Suprapubic skin (tissue), 4 donors: Measurements from ENCODE around the gene ACAD11. TPM values are rescaled to one million over a fixed set of nuclear protein-coding genes. Genes with fewer than 3 reads are reported as not detected.

ENCODE experiments used
- DNase-seq, 2 donors: peaks; one replicate each; pipeline ENCODE4 v3.0.0-alpha.2; 2019; ENCODE audit warnings: low spot score in 2 of 2
- H3K27ac ChIP-seq: fragments of 200-600 bp; sonication (generic); one replicate; pipeline ENCODE4 v1.5.1; 2019
- H3K27me3 ChIP-seq: fragments of 200-600 bp; sonication (generic); one replicate; pipeline ENCODE4 v1.5.1; 2019
- H3K36me3 ChIP-seq: fragments of 200-600 bp; sonication (generic); one replicate; pipeline ENCODE4 v1.5.1; 2019
- H3K4me1 ChIP-seq: fragments of 200-600 bp; sonication (generic); one replicate; pipeline ENCODE4 v1.5.1; 2019
- H3K4me3 ChIP-seq: fragments of 200-600 bp; sonication (generic); one replicate; pipeline ENCODE4 v1.5.1; 2019; ENCODE audit warnings: mild to moderate bottlenecking
- H3K9me3 ChIP-seq: fragments of 200-600 bp; sonication (generic); one replicate; pipeline ENCODE4 v1.5.1; 2019
- CTCF ChIP-seq, 2 donors: fragments of 200-600 bp in 1 of 2; fragments of 450-650 bp in 1 of 2; sonication (generic) in 1 of 2; IDR thresholded peaks; one replicate each; pipeline ENCODE4 v1.5.1; 2016 to 2019; ENCODE audit warnings: antibody characterized with exemption in 2 of 2, mild to moderate bottlenecking in 1 of 2, moderate library complexity in 1 of 2
- EP300 ChIP-seq: sonication (generic); formaldehyde crosslinking; IDR thresholded peaks from one replicate; pipeline ENCODE4 v1.6.1; 2017; ENCODE audit warnings: antibody characterized with exemption
- POLR2A ChIP-seq, 2 donors: fragments of 450-650 bp; IDR thresholded peaks; one replicate each; pipeline ENCODE4 v1.6.1; 2017; ENCODE audit warnings: antibody characterized with exemption in 2 of 2, mild to moderate bottlenecking in 2 of 2, moderate library complexity in 2 of 2
- POLR2AphosphoS5 ChIP-seq, 3 donors: sonication (generic); formaldehyde crosslinking; IDR thresholded peaks; one replicate each; pipeline ENCODE4 v1.6.1; 2017; ENCODE audit warnings: antibody characterized with exemption in 3 of 3
- WGBS: methylation state at CpG from one replicate; pipeline ENCODE4 v1.1.5; 2018; 5-methylcytosine and 5-hydroxymethylcytosine counted together
- total RNA-seq, 4 donors: library from RNA; depleted of rRNA; stranded (reverse); fragments of >200 nt; gene quantifications; one replicate each; pipeline ENCODE4 v1.1.0, GENCODE V29; 2016

ACAD11 gene
- total RNA-seq, 4 donors from 2014 or later: 18.2 to 112 (median 23.3) TPM

- Histone ChIP-seq H3K36me3 (peaks cover 3% of the 10 kb centered on the region), H3K4me1 (no peaks in the 10 kb centered on the region), H3K27me3 (no peaks in the 10 kb centered on the region), H3K27ac (no peak overlapping the region), H3K4me3 (no peak overlapping the region), H3K9me3 (no peaks in the 10 kb centered on the region)
- 75% methylated on average over 1 of the region's 1 CpG for WGBS
- DNase-seq: no peak
- no peak for TF ChIP-seq POLR2A (IDR thresholded peaks at IDR 0.05)
- no peak for TF ChIP-seq POLR2AphosphoS5 (IDR thresholded peaks at IDR 0.05)
- TF ChIP-seq EP300: no peak
- TF ChIP-seq CTCF (IDR thresholded peaks at IDR 0.05): no peak
These were observed 72.2 kb downstream of the ACAD11 start for GRCh38 chr3:132587401-132587800.

GRCh38 chr3:132573797-132574211, 85.8 kb downstream of the ACAD11 start:
- Histone ChIP-seq H3K4me1 (peaks cover 45% of the 10 kb centered on the region), H3K27ac (peak overlapping the region; percentile 37), H3K9me3 (no peaks in the 10 kb centered on the region), H3K4me3 (no peak overlapping the region), H3K27me3 (no peaks in the 10 kb centered on the region), H3K36me3 (peaks cover 4% of the 10 kb centered on the region)
- 21% methylated on average over 5 of the region's 5 CpGs for WGBS
- no peak for TF ChIP-seq POLR2A (IDR thresholded peaks at IDR 0.05)
- no peak for TF ChIP-seq EP300
- TF ChIP-seq POLR2AphosphoS5 (IDR thresholded peaks at IDR 0.05): no peak
- no peak for TF ChIP-seq CTCF (IDR thresholded peaks at IDR 0.05)
- no peak for DNase-seq

GRCh38 chr3:132570016-132570415, 89.6 kb downstream of the ACAD11 start:
- WGBS: 48% methylated on average over 2 of the region's 2 CpGs
- H3K27ac ChIP-seq: no peak overlapping the region
- no peak overlapping the region for H3K4me3 ChIP-seq
- no peaks in the 10 kb centered on the region for H3K9me3 ChIP-seq
- no peak for TF ChIP-seq CTCF (IDR thresholded peaks at IDR 0.05)
- no peaks in the 10 kb centered on the region for H3K27me3 ChIP-seq
- H3K36me3 ChIP-seq: peaks cover 4% of the 10 kb centered on the region
- no peak for DNase-seq
- H3K4me1 ChIP-seq: peaks cover 21% of the 10 kb centered on the region

- Histone ChIP-seq H3K4me1 (peaks cover 18% of the 10 kb centered on the region), H3K4me3 (no peak overlapping the region), H3K27me3 (no peaks in the 10 kb centered on the region), H3K36me3 (peaks cover under 1% of the 10 kb centered on the region), H3K9me3 (no peaks in the 10 kb centered on the region), H3K27ac (no peak overlapping the region)
- no peak for TF ChIP-seq EP300
- TF ChIP-seq POLR2AphosphoS5 (IDR thresholded peaks at IDR 0.05): no peak
- TF ChIP-seq POLR2A (IDR thresholded peaks at IDR 0.05): no peak
- TF ChIP-seq CTCF (IDR thresholded peaks at IDR 0.05): no peak
- 30% methylated on average over 1 of the region's 1 CpG for WGBS
- no peak for DNase-seq
These were observed 90.0 kb downstream of the ACAD11 start for GRCh38 chr3:132569580-132569979.

GRCh38 chr3:132569153-132569552, 90.5 kb downstream of the ACAD11 start:
- H3K36me3 ChIP-seq: no peaks in the 10 kb centered on the region
- H3K4me1 ChIP-seq: peaks cover 14% of the 10 kb centered on the region
- no peak for DNase-seq
- WGBS: 25% methylated on average over 2 of the region's 2 CpGs
- no peaks in the 10 kb centered on the region for H3K27me3 ChIP-seq
- no peak overlapping the region for H3K27ac ChIP-seq
- H3K4me3 ChIP-seq: no peak overlapping the region
- H3K9me3 ChIP-seq: no peaks in the 10 kb centered on the region
- TF ChIP-seq EP300: no peak
- no peak for TF ChIP-seq CTCF (IDR thresholded peaks at IDR 0.05)
- TF ChIP-seq POLR2AphosphoS5 (IDR thresholded peaks at IDR 0.05): no peak
- TF ChIP-seq POLR2A (IDR thresholded peaks at IDR 0.05): no peak
